ENCODE data around the gene AGRP. TPM values are rescaled to one million over a fixed set of nuclear protein-coding genes. Genes with fewer than 3 reads are reported as not detected.
A peak's percentile ranks its signal among the peaks of the same experiment; 100 is the strongest.
"Not testable (repeated sequence)": the region's sequence is repeated elsewhere in the genome, so short reads cannot be mapped to it uniquely, and the experiment has no call there.

Gene AGRP
- total RNA-seq, 1 experiment from 2014 or later: not detected

DNA sequence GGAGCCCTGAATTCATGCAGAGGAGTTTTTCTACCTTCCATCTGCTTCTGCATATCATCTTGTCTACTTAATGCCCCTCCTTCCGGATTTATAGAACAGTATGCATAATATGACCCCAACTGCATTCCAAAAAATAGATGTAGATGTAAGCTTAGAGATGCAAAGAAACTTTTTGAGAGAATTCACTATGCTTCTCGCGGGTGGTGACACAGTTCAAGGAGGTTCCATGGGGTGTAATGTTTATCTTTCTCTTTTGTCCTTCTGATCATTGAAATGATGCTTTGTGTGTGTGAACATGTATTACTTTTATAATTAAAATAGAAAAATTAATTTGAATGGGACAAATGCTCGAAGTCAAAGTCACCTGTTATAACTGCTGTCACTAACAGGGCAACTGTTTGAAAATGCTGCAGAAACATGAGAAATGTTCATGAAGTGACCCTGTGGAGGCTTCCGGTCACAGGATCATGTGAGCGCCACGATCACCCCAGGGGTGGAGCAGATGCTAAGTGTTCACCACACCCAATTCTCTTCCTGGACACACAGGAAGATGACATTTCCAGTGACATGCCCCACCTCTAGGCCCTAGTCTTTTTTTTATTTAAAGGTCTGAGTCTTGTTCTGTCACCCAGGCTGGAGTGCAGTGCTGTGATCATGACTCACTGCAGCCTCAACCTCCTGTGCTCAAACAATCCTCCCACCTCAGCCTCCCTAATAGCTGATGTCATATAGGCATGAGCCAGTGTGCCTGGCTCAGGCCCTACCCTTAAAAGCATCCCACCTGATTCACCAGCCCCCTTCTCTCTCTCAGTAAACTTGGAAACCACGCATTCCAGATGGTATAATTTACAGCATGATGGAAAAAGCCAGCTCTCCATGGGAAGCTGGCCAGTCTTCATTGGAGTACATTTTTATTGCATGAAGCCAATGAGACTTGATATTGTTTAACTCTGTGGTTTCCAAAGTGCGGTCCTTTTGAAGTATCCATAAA is 21.0 kb upstream of the AGRP start:
- DNase-seq (ENCODE audit: low spot score): peak; percentile 81

GRCh38 chr16:67499106-67499505 is 15.8 kb upstream of the AGRP start:
- DNase-seq (ENCODE audit: low spot score): no peak

- no peak for DNase-seq (ENCODE audit: low spot score)
Measured at GRCh38 chr16:67490335-67491096, 7.2 kb upstream of the AGRP start.

GRCh38 chr16:67489401-67490083 is 6.2 kb upstream of the AGRP start:
- no peak for DNase-seq (ENCODE audit: low spot score)

- not testable (repeated sequence) for DNase-seq (ENCODE audit: low spot score)
Measured at GRCh38 chr16:67487561-67487960, 4.2 kb upstream of the AGRP start.

- no peak for DNase-seq (ENCODE audit: low spot score)
Measured at GRCh38 chr16:67486805-67487204, 3.5 kb upstream of the AGRP start.

DNA sequence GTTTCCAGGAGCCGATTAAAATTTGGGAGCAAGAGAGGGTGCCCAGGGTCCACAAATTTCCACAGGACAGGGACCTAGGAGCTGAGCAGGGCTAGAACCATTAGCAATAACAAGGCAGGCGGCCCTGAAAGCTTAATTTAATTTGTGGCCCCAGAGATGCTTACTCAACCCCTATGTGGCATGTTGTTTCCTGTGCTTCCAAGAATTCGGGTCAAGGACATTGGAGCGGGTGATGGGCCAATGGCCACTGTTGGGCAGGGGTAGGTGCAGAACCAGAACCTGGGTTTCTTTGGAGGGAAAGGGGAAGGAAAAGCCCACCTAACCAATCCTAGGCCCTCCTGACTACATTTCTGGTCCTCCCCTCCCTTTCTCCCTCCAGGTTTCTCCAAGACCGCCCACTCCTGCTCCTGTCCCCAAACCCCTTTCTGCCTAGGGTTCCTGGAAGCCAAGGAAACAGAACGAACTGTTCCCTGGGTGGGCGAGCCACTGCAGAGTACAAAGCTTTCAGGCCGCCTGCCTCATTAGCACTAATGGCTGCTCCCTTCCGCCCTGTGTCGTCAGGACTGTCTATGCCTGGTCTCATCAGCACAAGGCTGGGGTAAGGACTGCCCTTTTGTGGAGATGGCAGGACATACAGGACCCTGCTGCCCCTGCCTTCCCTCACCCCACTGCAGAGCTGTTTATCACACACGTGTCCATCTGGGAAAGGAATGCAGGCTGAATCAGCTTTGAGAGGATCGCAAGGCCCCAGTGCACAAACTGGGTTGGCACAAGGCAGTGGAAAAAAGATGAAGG is 581 bp upstream of the AGRP start:
- DNase-seq (ENCODE audit: low spot score): no peak

GRCh38 chr16:67482233-67482924 is 968 bp downstream of the AGRP start:
- no peak for DNase-seq (ENCODE audit: low spot score)

DNA sequence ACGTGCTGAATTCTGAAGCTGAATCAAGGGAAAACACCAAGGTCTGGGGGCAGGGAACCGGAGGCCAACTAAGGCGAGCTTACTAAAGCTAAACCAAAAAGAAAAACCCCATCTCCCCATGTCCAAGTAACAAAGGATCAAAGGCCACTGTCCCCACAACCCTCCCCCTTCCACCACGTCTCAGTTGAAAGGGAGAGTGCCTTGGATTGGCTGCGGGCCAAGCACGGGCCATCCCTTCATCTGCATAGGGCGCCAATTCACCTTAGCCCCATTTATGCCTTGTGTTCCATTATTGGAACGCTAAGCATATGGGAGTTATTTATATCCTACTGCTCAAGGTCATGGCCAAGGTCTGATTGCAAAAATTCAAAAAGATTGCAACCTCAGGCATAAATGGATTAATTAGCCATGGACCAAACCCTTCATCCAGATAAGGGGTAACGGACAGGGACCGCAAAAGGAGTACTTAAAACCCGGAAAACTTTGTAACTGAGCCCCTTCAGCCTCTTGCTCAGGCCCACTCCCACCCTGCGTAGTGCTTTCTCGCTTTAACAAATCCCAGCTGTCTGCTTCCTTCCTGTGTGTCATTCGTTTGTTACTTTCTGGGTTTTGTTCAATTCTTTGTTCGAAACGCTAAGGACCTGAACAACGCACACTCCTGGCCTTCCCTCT is 1.6 kb downstream of the AGRP start:
- DNase-seq (ENCODE audit: low spot score): no peak

- peak; percentile 86 for DNase-seq (ENCODE audit: low spot score)
Measured at GRCh38 chr16:67480833-67481560, 2.4 kb downstream of the AGRP start, which contains the start of gene ATP6V0D1. Gene ATP6V0D1, minus strand, starts transcription at chr16:67481157. Its CDS starts 71 bp downstream, at chr16:67481086.

DNA sequence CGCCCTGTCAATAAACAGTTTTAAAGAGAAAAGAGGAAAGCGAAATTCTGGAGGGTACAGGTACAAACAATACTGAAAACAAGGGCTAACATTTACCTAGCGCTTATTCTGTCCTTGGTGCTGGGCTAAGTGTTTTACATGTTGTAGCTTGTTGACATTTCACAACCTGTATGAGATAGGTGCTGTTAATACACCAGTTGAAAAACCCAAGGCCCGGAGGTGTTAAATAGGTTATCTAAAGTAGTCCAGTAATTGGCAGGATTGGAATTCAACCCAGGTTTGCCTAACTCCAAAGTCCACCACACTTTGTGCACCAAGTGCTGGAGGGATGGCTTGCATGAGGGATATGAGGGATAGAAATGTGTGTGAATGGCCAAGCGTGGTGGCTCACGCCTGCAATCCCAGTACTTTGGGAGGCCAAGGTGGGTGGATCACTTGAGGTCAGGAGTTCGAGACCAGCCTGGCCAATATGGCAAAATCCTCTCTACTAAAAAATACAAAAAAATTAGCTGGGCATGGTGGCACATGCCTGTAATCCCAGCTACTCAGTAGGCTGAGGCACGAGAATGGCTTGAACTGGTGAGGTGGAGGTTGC is 5.3 kb downstream of the AGRP start:
- DNase-seq (ENCODE audit: low spot score): no peak

- DNase-seq (ENCODE audit: low spot score): no peak
Measured at GRCh38 chr16:67474551-67475455, 8.5 kb downstream of the AGRP start.

DNA sequence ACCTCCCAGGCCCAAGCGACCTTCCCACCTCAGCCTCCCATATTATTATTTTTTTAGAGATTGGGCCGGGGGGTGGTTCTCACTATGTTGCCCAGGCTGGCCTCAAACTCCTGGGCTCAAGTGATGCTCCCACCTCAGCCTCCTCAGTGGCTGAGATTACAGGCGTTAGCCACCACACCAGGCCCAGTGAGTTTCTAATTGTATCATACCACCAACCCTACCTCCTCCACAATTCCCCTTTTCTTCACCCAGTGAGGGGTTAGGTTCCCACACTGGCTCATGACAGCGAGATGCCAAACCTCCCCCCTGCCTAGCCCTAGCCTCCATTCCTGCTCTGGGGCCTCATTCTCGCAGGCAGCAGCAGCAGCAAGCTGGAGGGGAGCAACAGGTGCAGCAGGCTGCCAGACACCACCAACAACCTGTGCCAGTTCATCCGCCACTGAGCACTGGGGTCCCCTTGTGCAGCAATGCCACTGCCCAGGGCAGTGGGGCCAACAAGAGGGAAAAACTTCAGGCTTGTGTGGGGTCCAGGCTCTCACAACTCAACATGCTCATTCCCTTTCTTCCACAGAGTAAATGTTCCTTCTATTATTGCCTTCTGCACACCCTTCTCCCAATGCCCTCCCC is 11.5 kb downstream of the AGRP start:
- no peak for DNase-seq (ENCODE audit: low spot score)

- no peak for DNase-seq (ENCODE audit: low spot score)
Measured at GRCh38 chr16:67470359-67470758, 13.0 kb downstream of the AGRP start.

GRCh38 chr16:67468731-67469130 is 14.6 kb downstream of the AGRP start:
- DNase-seq (ENCODE audit: low spot score): no peak

GRCh38 chr16:67466581-67466980 is 16.8 kb downstream of the AGRP start:
- no peak for DNase-seq (ENCODE audit: low spot score)

DNA sequence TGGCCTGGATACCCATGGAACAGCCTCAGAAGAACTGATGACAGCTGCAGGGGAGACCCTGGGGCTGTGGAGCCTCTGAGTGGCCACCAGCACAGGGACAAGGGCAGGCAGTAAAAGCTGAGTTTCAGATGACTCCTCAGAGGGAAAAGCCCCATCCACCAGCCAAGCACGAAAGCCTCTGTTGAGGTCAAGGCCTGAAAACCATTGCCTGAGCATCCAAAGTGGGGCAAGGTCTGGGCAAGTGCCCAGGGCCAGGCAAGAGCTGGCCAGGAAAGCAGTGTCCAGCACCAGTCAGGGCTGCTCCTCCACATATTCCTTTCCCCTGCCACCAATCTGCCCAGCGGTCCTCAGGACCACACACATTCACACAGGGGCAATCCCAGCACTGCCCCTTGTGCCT is 18.8 kb downstream of the AGRP start:
- DNase-seq (ENCODE audit: low spot score): no peak
